ENCODE measurements around the gene BCAS1.
A peak's percentile ranks its signal among the peaks of the same experiment; 100 is the strongest.

Gene BCAS1

DNA sequence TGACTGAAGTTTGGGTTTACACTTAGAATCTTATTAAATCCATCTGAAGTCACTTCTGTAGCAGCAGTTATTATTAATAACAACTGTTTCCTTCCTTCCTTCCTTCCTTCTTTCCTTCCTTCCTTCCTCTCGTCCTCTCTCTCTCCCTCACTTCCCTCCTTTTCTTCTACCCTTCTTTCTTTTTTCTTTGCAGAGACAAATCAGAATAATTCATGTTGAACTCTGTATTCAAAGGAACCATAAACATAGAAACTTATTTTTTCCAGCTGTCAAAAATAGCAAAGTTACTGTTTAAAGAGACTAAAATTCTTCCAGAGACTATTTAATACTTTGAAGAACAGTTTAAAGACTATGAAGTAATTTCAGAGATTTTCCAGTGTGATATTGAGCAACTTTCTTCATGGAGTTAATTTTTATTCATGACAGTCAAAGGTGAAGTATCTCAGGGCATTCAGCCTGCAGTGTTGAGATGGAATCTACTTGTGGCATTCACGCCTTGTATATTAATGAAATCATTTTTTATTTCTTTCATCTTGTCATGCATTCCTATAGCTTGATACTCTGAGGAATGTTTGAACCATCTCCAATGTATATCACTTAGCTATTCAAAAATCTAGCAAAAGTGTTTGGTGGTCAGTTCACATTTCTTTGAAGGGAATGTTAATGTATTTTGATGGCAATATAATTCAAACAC lies 109.7 kb downstream of the BCAS1 start:
- no peak for DNase-seq (ENCODE audit: low read depth in 3 of 3)

DNA sequence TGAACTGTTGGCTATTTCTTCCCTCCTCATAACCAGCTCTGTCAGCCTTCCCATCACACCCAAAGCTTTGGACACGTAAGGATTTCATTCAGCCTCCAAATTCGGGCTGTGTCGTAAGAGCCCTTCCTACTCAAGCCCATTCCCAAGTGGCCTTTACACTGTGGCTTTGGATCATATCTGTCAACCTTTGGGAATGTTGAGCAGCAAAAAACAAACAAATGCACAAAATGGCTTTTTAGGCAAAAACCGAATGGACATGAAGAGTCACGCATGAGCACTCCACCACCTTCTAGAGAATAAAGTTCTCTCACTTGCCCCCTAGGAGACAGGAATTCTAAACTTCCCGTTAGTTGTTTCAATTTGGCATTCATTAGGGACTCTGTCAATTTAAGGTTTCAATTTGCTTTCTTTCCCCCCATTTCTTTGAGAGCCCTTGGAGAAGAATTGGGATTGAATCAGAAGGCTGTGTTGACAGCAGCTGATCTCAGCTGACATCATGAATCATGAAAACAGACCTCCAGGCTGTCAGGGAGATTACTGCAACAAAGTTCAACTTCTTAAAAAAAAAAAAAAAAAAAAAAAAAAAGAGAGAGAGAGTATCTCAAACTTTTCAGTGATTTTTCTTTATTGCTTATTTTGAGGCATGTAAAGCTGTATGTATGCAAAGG lies 110.3 kb downstream of the BCAS1 start:
- no peak for DNase-seq (ENCODE audit: low read depth in 3 of 3)

DNA sequence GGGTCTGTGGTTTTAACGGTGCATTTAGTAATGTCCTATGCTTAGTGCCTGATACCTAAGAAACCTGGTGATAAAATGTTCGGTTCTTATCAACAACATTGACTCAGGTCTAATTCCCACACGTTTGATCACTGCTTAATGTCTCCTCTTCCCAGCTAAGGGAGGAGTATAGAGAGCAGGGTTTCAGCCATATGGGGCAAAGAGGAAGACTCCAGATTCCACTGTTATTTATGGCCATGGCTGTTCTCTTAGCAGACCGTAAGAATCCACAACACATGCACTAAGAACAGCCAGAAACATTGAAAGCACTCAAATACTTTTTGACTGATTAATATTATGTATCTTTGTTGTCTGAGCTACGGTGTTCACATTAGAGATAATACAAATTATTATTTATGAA lies 112.1 kb downstream of the BCAS1 start:
- no peak for DNase-seq (ENCODE audit: low read depth in 3 of 3)

DNA sequence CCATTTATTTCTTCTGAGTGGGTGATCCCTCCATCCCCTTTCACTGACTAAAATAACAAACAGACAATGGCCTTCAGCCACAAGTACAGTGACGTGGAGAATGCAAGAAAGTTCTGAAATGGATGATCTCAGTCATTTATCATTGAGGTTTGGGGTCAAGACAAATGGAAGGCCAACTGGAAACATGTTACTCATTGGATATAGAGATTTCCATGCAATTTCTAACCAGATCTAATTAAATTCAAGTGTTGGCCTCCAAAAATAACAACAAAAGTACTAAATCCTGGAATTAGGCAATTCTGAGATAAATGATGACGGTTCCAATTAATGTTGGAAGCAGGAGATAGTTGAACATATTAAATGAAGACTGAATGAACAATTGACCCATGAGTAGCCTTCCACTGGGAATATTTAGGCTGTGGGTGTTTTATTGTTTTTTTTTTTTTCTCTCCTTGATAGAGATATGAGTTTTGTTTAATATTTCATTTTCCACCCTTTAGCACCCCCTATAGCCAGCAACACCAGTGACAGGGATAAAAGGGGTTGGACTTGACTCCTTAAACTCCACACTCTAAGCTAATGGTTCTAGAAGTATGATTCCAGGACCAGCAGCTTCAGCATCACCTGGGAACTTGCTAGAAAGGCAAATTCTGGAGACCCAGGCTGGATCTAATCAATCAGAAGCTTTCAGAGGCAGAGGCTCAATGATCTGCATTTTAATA lies 112.8 kb downstream of the BCAS1 start:
- DNase-seq (ENCODE audit: low read depth in 3 of 3): no peak

DNA sequence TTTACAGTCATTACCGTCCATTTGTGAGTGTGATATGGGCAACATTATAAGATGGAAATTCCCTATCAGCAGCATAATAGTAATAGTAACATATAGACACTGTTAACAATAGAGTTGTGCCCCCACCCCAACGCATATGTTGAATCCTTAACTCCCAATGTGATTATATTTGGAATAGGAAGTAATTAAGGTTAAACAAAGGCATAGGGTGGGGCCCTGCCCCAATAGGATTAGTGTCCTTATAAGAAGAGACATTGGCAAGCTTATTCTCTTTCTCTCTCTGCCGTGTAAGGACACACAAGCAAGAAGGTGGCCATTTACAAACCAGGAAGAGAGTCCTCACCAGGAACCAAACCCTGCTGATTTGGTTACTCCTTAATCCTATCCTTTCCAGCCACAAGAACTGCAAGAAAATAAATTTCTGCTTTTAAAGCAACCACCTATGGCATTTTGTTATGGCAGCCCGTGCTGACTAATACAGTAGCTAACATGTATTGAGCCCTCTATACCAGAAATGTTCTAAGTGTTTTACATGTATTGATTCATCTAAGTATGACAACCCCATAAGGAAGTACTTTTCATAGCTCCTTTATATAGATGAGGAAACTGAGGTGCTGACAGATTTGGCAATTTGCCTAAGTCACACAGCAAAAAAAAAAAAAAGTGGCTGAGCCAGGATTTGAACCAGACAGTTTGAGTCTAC lies 114.2 kb downstream of the BCAS1 start:
- no peak for DNase-seq (ENCODE audit: low read depth in 3 of 3)

DNA sequence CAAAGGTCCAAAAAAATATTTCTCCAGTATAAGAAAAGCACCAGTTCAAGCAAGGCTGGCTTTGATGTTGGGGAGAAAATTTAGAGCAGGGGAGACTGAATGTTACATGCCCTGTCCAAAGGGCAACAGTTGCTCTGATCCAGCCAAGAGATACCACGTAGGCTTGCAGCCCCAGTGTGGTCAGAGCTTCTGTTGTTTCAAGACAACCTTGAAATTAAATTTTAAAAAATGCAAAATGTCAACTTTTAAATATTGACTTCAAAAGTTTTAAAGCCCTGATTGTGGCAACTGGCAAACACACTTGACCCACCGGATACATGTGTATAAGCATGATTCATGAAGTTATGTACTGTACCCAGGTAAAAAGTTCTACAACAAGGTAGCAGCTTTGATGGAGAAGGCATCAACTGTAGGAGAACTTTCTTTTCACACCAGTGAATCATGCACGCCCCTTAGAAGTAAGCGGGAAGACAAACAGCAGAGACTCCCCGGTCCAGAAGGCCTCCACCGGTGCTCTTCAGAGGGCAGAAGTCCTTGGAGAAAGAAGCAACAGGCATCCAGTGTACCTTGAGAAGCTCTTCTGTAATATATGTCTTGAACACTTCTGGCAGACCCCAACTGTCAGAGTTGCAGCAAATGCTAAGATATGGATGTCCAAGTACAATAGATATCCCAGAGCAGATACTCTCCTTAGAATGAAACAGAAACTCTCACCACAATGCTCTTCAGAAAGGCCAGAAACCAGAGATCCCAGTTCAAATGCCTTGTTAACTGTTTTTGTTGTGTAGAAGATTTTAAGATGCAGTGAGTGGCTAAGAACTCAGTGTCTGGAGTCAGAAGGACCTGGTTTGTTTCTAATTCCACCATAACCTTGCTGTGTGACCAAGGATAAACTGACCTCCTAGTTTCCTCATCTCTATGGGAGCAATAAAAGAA lies 115.4 kb downstream of the BCAS1 start:
- no peak for DNase-seq (ENCODE audit: low read depth in 3 of 3)

DNA sequence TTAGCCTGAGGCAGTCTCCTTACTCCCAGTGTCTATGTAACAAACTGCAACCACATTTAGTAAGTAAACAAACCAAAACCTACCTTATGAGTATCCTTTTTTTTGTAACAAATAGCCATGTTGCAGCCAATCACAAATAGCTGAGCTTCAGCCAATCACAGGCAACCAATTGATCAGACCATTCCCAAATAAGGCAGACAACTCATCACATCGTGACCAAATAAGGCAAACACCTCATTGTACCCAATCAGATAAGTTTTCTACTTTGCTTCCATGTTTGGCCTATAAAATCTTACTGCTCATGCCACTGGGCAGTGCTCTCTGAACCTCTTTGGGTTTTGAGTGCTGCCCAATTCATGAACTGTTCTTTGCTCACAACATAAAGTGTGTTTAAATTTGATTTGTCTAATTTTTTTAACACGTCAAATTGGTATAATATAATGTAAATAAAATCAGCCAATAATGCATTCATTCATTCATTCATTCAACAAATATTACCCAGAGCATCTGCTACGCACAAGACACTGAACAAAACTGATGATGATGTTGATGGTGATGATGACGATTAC lies 117.8 kb downstream of the BCAS1 start:
- no peak for DNase-seq (ENCODE audit: low read depth in 3 of 3)

DNA sequence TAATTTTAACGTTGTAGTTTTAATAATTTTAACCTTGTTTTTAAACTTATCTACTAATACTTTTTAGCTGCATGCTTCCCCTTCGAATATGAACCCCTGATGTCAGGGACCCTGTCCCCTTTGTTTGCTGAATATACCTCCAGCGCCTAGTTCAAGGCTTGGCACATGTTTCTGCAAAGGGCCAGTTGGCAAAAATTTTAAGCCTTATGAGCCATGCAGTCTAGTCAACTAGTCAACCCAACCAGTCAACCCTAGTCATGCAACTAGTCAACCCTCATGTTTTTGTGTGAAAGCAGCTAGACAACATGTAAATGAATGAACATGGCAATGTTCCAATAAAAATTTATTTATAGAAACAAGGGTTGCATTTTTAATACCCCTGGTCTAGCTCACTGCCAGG lies 119.8 kb downstream of the BCAS1 start:
- DNase-seq (ENCODE audit: low read depth in 3 of 3): no peak

DNA sequence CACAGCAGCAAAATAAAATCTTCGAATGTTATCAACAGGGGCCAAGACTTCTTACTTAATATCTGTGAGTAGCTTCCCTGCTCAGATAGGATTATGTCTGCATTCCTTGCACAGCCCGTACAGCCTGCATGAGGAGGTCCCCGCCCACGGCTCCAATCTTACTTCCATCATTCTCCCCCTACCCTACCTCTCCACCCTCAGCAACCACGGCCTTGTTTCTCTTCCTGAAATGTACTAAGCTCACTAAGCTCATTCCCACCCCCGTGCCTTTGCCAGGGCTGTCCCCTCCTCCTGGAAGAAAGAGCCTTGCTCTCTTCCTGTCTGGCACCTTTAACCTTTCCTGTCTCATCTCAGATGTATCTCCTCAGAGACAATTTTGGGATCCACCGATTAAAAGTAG lies 120.4 kb downstream of the BCAS1 start:
- DNase-seq (ENCODE audit: low read depth in 3 of 3): no peak

DNA sequence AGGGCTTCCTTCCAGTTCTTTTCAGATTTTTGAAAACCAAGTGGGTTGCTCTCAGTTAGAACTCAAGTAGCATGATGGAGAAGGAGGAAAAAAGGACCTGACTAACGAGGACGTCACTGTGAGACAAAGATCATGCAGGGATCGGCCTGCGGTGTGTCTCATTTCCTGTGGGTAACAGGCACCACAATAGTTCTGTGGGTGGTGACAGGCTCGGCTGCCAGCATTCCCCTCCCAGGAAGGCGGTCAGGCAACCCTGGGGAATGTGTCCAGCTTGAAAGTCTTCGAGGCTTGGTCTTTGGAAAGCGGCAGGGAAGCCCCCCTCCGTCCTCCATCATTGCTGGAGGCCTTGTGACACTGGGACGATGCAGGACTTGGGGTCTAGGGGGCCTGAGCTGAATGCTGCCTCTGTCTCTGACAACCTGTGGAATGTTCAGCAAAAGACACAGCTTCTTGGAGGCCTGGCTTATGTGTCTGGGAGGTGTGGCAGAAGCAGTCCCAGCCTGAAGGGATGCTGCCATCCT lies 121.0 kb downstream of the BCAS1 start:
- DNase-seq (ENCODE audit: low read depth in 3 of 3): peak; percentile 46 to 62 (median 54)

DNA sequence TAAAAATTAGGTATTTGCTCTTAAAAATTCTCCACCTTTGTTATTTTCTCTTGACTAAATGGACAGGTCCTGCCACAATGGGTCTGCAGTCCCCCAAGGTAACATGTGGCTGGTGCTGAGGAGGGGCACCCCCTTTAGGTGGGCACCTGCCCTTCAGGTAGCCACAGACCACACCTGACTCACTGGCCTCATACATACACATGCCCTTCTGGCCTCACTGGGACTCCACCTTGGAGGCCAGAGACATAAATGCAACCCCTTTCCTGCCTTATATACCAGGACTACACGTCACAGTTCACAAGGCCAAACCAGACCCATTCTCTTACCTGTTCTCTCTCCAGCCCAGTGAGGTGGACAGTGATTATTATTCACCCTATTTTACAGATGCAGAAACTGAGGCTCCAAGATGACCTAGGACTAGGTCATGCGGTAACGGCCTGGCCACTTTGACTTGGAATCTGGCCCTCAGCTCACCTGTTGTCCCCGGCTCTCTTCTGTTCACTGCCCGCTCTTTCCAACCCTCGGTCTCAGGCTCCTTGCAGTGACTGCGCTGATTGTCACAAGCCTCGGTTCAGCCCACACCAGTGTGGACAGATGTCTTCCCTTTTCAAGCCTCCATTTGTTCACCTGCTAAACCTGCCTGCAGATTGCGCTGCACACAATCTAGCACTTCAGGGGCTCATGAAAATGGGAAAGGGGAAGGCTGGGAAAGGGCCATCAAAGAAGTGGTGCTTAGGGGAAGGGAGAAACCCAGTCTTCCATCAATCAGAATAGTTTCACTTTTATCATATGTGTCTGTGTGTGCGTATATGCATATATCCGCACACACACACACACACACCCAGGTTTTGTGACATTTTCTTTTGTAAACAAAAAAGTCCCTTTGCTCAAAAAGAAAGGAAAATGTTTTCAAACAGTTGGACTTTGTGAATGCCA lies 121.7 kb downstream of the BCAS1 start:
- no peak for DNase-seq (ENCODE audit: low read depth in 3 of 3)

DNA sequence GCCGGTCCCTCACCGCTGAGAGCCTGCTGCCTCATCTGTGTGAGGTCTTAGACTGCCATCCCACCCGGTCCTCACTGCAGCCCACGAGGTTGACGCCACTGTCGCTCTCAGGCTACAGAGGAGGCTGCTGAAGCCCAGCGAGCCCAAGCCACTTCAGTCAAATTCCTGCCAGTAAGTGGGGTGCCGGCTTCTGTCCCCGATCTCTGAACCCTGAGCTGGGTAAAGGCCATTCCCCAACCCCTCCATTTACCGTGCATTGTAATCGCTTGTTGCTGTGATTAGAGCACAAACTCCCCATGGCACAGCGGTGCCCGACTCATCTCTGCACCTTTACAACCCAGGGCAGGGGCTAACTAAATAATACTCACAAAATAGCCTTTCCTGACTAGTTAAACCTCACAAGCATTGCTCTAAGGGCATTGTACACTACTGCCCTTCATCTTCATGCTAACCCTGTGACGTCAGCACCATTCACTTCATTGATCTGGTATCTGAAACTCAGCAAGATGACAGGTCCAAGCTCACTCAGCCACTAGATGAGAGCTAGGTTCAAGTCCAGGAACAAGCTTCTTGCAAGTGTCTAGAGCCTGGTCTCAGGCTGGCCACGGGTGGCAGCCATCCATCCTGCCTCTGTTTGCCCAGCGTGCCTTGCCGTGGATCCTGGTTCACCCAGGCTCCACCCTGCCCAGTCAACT lies 122.7 kb downstream of the BCAS1 start:
- DNase-seq (ENCODE audit: low read depth in 3 of 3): no peak

DNA sequence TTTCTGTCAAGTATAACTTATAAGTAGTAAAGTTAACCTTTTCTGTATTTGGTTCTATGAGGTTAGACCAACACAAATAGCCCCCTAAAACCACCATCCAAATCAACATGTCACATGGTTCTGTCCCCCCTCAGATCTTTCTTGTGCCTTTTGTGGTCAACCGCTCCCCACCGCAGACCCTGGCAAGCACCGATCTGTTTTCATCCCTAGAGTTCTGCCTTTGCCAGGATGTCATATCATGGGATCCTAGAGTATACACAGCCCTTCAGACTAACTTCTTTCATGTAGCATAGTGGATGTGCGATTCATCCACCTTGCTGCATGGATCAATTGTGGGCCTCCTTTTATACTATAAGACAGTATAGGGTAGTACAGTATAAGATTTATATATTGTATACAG lies 124.3 kb downstream of the BCAS1 start:
- DNase-seq (ENCODE audit: low read depth in 3 of 3): no peak

DNA sequence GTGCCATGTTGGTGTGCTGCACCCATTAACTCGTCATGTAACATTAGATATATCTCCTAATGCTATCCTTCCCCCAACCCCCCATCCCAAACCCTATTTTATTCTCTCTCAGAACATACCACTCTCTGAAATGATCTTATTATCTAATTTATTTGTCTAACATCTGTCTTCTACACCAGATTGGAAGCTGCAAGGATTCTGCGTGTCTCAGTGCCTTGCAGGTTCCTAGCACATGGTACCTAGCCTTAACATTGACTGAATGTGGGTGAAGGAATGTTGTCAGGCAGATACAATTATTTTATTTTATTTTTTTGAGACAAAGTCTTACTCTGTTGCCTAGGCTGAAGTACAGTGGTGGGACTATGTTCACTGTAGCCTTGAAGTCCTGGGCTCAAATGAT lies 124.9 kb downstream of the BCAS1 start:
- DNase-seq (ENCODE audit: low read depth in 3 of 3): no peak

DNA sequence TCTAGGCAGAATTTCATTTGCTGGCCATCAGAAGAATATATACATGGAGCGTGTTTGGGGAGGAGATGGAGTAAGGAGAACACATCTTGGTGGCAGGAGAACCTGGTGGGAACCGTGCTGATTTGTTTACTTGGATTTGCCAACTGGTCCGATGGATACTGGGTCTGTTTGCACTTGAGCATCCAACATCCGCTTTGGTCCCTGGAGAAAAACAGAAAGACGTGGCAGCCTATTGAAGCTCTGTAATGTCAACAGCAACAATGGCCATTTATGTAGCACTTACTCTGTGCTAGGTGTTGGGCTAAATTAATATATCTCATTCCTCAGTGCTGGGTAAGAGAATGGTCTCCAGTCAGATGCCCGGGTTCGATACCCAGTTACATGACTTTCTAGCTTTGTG lies 125.6 kb downstream of the BCAS1 start:
- no peak for DNase-seq (ENCODE audit: low read depth in 3 of 3)

DNA sequence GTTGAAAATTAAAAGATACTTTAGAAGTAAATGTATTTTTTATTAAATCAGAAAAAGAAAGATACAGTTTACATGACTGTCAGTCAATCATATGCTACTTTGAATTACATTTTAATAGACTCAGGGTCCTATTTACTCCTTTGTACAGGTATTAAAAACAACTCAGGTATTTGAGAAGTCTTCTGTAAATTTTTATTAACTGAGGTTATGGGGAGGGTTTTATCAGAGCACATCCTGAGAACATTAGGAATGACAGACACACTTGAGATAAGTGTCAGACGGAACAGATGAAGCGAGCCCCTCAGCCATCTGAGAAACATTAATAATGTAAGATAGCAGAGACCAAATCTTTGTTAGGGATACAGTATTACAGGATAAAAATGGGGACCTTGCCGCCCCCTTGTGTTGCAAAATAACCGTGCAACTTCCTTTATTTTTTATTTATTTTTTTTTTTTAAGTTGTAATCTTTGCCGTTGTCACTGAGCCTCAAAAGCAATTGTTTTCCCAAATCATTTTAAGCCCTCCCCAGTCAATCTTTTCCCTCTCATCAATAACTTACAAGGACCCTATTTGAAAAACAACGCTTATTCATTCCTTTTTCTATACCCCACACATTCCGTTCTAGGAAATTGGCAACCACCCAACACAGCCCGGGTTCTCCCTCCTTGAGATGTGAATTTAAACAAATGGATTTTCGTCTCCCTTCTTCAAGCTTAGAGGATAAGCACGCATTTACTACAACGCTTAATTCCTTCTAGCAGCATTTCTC lies 126.7 kb downstream of the BCAS1 start:
- DNase-seq (ENCODE audit: low read depth in 3 of 3): no peak

DNA sequence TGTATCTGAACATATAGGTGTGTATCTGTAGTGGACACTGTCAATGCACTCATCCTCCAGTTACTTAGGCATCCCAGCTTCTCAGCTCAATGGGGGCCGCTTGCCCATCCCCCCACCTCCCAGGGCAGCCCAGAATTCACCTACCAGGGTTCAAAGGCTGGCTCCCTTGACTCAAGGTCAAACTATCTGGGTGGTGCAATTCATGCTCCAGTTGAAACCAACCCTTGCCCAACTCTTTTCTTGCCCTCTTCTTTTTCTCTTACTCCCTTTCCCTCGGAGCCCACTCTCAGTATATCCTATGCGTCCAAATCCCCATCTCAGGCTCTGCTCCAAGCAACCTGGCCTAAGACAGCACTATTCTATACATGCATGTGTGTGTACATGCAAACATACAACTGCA lies 127.4 kb downstream of the BCAS1 start:
- DNase-seq (ENCODE audit: low read depth in 3 of 3): no peak

DNA sequence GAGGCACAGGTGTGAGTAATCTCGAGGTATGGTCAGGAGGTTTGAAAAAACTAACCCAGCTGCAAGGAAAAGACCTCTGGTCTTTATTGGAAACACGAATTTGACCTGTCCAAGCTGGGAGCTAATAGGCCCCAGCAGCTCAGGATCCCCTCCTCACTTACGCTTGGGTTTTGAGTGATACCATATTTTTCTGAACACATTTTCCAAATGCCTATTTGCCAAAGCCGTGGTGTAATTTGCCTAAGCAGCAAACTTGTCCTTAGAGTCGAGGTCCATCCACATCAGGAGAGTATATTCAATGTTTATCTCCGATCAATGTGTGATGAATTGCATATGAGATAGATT lies 128.0 kb downstream of the BCAS1 start:
- DNase-seq (ENCODE audit: low read depth in 3 of 3): no peak

All from stimulated activated CD4-positive, alpha-beta T cell treated with anti-CD3 and anti-CD28 coated beads, TNF-alpha, amount 100 ng/mL, for 48 hours (primary cell).